HG03280 (cell line): ENCODE results near the gene GRAMD2A.

Experiments used
- ATAC-seq: cut with Tn5 transposase; IDR thresholded peaks from one replicate; pipeline ENCODE4 v1.9.1; 2021; ENCODE audit warnings: mild to moderate bottlenecking, moderate library complexity; ENCODE audit not compliant: unreplicated experiment

GRAMD2A gene

DNA sequence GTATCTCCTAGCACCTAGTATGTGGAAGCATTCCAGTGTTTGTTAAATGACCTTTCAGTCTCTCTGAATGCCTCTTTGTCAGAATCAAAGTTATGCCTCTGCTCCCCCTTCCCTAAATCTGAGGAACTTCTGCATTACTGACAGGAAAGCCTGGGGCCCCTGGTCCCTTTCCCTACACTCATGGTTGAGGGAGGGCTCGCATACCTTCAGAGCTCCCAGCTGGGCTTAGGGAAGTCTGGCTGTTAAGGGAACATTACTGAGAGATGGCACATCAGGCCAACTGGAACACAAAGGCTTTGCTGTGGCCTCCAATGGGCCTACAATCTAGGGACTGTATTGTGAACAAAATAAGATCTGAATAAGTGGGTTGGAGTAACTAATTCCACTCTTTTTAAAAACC is 23.1 kb upstream of the GRAMD2A start:
- no peak for ATAC-seq

- ATAC-seq, result no peak
Observed at GRCh38 chr15:72217216-72217615, 19.6 kb upstream of the GRAMD2A start.

- ATAC-seq, result no peak
Observed at GRCh38 chr15:72216079-72216478, 18.5 kb upstream of the GRAMD2A start.

GRCh38 chr15:72207558-72208085 is 10.0 kb upstream of the GRAMD2A start:
- ATAC-seq, result no peak

- no peak for ATAC-seq
Observed at GRCh38 chr15:72206677-72207000, 9.1 kb upstream of the GRAMD2A start.

DNA sequence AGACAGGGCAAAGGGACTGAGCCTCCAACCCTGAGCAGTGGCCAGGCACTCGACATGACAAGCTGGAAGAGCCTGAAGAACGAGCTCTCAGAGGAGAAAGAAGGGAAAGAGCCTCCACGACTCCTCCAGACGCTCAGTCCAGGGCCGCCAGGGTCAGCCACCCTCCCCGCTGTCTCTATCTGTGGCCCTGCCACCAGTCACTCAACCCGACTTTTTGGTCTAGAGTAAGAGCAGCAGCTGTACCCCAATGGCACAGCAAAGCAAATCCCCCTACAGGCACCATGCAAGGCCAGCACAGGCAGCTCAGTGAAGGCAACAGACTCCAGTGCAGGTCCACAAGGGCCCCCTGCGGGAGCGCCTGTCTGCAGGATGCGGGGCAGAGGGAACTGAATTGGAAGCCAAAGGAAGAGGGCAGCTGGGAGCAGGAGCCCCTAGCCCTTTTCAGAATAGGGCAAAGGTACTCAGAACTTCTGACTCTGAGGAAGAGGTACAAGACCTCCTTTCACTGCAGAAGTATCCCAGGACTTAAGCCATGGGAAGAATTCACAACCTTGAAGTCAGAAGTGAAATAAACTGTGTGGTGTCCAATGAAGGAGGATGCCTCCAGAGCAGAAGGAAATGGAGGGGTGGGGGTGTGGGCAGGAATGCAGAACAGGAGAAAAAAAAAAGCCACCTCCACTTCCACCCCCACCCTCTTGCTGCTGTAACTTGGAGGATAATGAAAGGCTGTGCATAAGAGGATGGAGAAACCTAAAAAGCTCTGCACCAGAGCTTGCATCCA is 8.5 kb upstream of the GRAMD2A start:
- ATAC-seq, result no peak

DNA sequence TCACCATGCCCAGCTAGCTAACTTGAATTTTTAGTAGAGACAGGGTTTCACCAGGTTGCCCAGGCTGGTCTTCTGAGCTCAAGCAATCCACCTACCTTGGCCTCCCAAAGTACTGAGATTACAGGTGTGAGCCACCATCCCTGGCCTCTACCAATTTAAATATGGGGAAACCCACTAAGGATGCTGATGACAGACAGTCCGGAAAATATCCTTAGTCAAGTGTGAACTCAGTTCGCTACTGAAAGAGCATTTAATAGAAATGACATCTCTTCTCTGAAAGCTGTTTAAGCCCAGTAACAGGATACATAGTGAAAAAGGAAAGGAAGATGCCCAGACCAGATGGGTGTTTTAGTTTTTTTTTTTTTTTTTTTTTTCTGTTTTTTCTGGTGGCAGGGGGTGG is 7.7 kb upstream of the GRAMD2A start:
- no peak for ATAC-seq

DNA sequence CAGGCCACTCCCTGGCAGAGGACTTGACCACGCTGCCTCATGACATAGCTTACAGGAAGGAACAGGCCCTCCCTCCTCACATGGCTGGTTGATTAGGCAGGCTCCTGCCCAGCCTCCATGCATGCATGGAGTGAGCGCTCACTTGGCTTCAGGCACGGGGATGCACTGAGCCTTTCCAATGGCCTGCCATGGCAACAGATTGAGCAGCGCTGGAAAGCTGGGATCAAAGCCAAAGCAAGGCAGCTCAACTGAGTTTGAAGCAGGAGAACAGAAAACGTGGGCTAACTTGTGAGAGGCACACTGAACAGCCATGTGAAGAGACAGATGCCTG is 5.9 kb upstream of the GRAMD2A start:
- ATAC-seq, result no peak

DNA sequence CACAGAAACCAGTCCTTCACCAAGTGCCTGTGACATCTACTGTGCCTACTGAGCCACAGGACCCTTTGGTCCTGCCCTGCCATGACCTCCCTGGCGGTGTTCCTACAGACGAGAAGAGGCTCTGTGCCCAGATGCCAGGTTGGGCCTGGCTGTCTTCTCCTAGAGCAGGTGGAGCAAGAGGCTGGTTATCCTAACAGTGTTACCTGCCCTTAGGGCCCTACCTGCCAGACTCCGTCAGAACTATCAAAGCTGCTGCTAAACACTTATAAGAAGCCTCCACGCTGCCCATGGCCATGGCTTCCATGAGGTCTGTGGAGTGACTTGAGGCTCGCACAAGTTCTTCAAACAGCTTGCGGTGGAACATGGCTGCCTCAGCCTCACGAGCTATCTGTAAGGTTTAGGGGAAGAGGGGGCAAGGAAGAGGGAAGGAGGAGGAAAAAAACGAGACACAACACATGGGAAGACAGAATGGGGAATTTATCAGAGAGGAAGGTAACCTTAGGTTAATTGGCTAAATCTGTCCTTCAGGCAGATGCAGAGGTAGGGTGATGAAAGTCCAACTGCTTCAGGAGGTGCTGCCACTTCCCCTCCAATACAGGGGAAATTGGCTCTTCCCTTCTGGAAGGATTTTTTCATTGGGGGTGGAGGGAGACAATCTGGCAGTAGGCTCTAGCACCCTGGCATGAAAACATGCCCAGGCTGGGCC is 5.4 kb upstream of the GRAMD2A start:
- no peak for ATAC-seq

DNA sequence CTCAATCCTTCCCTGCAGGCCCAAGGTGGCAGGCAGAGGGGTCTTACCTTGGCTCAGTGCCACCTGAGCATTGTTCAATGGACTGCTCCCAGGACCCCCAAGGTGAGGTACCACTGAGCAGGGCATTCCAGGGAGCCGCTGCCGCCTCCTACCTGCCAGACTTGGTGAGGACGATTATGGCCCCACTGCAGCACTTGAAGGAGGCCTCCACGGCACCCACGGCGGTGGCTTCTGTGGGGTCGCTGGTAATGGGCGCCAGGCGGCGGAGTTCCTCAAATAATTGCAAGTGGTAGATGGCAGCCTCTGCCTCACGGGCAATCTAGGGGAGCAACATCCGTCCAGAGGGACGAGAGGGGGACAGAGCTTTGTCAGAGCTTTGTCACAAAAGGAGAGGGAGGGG is 4.7 kb upstream of the GRAMD2A start:
- no peak for ATAC-seq

DNA sequence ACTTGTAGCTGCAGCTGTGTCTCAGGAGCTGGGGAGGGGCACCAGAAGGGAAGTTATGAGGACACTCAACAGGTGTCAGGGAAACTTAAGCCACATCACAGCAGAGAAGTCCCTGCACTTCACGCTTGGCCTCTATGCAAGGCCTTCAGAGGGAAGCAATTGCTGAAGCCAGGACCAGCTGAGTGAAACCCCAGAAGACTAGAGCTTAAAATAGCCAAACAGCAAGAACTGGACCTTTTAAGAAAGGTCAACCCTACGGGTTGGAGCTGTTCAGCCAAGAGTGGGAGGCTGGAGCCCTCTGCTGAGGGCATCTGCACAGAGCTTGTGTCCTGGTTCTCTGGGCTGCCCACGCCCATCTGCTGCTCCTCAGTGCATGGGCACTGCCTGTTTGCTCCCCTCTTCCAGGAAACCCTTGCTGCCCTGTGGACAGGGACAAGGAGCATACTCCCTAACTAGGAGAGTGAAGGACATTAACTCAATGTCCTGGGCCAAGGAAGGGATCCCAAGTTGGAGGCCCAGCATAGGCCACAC is 3.9 kb upstream of the GRAMD2A start:
- ATAC-seq, result no peak

GRCh38 chr15:72200395-72201237 is 3.0 kb upstream of the GRAMD2A start:
- ATAC-seq, result no peak

GRCh38 chr15:72199721-72200212 is 2.2 kb upstream of the GRAMD2A start:
- no peak for ATAC-seq

DNA sequence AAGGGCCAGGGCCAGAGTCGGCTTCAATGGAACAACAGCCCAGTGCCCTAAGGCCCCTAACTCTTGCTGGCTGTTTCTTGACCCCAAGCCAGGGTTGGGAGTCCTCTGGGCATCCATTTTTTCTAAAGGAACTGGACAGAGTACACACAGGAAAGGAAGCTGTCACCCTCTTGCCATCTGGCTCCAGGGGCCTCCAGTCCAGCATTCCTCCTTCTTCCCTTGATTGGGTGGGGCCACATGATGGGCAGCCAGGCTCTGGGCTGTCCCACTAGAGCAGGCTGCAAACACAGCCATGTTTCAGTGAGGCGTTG is 1.6 kb upstream of the GRAMD2A start:
- no peak for ATAC-seq

GRCh38 chr15:72198356-72199204 is 993 bp upstream of the GRAMD2A start:
- no peak for ATAC-seq

DNA sequence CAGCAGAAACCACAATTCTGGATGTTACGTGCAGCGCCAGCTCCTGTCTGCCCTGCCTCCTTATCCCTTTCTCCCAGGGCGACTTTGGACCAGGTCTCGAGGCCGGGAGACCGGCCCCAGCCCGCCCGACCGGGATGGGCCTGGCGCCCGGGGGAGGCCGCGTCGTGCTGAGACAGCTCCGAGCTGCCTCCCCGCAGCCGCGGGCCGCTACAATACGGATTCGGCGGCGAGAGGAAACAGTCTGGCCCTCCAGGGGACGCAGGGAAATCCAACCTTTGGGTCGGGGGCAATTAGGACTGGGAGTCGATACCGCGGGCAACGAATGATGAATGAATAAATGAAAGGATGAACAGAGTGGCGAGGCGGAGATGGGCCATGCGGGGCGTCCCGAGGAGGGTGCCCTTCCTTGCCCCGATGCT is 537 bp downstream of the GRAMD2A start:
- ATAC-seq, result no peak

- no peak for ATAC-seq
Observed at GRCh38 chr15:72196409-72197040, 1.1 kb downstream of the GRAMD2A start.

DNA sequence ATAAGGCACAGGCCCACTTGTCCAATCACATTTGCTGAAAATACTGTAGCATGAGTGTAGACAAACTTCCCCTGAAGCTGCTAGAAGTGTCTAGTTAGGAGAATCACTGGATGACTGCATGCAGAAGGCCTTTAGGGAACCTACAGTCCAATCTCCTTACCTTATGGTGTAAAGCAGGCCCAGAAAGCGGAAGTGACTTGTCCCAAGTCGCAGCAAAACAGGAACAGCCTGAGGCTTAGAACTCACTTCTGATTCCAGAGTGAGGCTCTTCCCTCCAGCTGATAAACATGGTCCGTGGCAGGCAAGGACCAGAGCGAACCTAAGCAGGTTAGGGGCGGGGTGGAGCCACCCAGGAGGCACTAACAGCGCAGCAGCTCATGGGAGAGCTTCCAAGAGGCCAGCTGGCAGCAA is 2.5 kb downstream of the GRAMD2A start:
- no peak for ATAC-seq

DNA sequence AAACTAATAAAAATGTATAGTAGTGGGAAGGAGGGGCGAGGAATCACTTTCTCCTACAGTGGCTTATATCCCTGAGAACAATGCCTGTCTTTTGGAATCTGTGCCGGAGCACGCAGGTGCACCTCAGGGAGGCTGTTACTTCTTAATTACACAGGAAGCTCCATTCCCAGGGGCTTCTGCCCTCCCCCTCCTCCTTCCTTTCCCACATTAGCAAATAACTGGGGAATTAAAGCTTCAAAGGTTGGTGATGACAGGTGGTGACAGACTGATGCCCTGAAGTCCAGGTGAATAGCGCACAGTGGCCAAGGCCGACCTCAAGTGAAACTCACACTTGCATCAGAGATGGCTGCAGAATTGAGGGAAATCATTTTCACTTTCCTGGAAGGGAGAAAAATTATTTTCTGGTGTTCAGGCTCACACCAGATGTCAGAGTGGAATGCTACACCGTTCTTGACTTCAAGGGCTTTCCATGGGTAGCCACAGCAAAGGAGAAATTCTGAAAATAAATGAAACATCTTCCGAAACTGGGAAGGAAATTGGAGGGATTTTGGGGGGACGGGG is 3.7 kb downstream of the GRAMD2A start:
- no peak for ATAC-seq

- ATAC-seq, result no peak
Observed at GRCh38 chr15:72192416-72192815, 5.2 kb downstream of the GRAMD2A start.
